ENCODE measurements around the gene PEX11B.

DNA sequence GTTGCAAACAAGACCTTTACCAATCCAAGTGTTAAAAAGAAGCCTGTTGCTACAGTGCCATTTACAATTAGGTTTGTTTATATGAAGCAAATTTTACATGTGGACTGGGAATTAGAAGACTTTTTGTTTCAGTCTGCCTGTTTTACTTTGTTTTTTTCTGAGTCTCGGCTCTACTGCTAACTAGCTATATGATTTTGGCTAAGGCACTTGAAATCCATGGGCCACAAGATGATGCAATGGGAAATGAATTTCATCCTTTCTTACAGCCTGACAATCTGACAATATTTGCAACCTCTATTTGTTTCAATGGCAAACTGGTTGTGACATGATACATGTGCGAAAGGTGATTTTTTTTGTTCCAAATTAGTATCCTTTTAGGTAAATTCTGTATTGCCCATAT, 3.7 kb upstream of the PEX11B start:
- TF ChIP-seq GATA2 (IDR thresholded peaks at IDR 0.05; ENCODE audit: low read depth, low read length) (no peak), GATA3 (IDR thresholded peaks at IDR 0.05; ENCODE audit: low read depth, low read length) (no peak)
